Heart left ventricle (tissue), 16 donors: Measurements from ENCODE around the gene AJUBA. TPM values are rescaled to one million over a fixed set of nuclear protein-coding genes. Genes with fewer than 3 reads are reported as not detected.

Experiments
- ATAC-seq, 4 donors: fragments of 200-7000 bp; cut with Tn5 transposase; one replicate each; pipeline ENCODE4 v1.9.1; 2020 to 2022; ENCODE audit warnings: moderate library complexity in 4 of 4, mild to moderate bottlenecking in 3 of 4, moderate number of reproducible peaks in 1 of 4
- DNase-seq, 5 donors: peaks; one replicate each; pipeline ENCODE4 v3.0.0-alpha.2; 2020
- H3K27ac ChIP-seq, 12 donors: fragments of 200-600 bp; sonication (generic) in 4 of 12; one replicate each; pipeline versions ENCODE4 v1.5.0 to v1.8.0; 2016 to 2022; ENCODE audit warnings: mild to moderate bottlenecking in 2 of 12
- H3K27me3 ChIP-seq, 9 donors: fragments of 200-600 bp; sonication (generic) in 2 of 9; one replicate each; pipeline versions ENCODE4 v1.5.1 to v1.8.0; 2016 to 2022; ENCODE audit warnings: mild to moderate bottlenecking in 3 of 9
- H3K36me3 ChIP-seq, 9 donors: fragments of 200-600 bp; sonication (generic) in 2 of 9; one replicate each; pipeline versions ENCODE4 v1.5.0 to v1.8.0; 2018 to 2022; ENCODE audit warnings: mild to moderate bottlenecking in 2 of 9
- H3K4me1 ChIP-seq, 12 donors: fragments of 200-600 bp; sonication (generic) in 4 of 12; one replicate each; pipeline versions ENCODE4 v1.5.0 to v1.8.0; 2016 to 2022; ENCODE audit warnings: mild to moderate bottlenecking in 3 of 12
- H3K4me3 ChIP-seq, 12 donors: fragments of 200-600 bp; sonication (generic) in 4 of 12; one replicate each; pipeline versions ENCODE4 v1.5.0 to v1.8.0; 2017 to 2022; ENCODE audit warnings: mild to moderate bottlenecking in 9 of 12, moderate library complexity in 4 of 12
- H3K9me3 ChIP-seq, 12 donors: fragments of 200-600 bp; sonication (generic) in 4 of 12; one replicate each; pipeline versions ENCODE4 v1.5.0 to v1.8.0; 2016 to 2022; ENCODE audit warnings: mild to moderate bottlenecking in 1 of 12
- POLR2A ChIP-seq, 2 donors: fragments of 450-650 bp; IDR thresholded peaks; one replicate each; pipeline ENCODE4 v1.6.1; 2017; ENCODE audit warnings: antibody characterized with exemption in 2 of 2, mild to moderate bottlenecking in 2 of 2, moderate library complexity in 2 of 2
- WGBS, 4 donors: extraction: QIAGEN DNeasy Blood & Tissue Kit in 2 of 4; methylation state at CpG; one replicate each; pipeline versions ENCODE4 v1.1.5 to v1.1.7; 2013 to 2018; 5-methylcytosine and 5-hydroxymethylcytosine counted together
- intact Hi-C, 10 donors: fragments of 100-400 bp; cut with DNase I; formaldehyde crosslinking; loops; one replicate each; pipeline versions ENCODE4 v1.11.1 to v1.14.2; 2022
- polyA plus RNA-seq, 2 donors: library from polyadenylated mRNA; stranded (reverse); fragments of 200-250 nt; gene quantifications; one replicate each; pipeline ENCODE4 v1.2.3, GENCODE V29; 2013
- total RNA-seq, 9 donors: library from RNA; depleted of rRNA in 2 of 9; stranded (reverse); fragments of >200 nt in 2 of 9; fragmentation: NEBNext Ultra II Directional in 3 of 9; extraction: Animal tissue kit (Norgen Biotek cat#: 25700) in 3 of 9; gene quantifications; one replicate each; pipeline versions ENCODE4 v1.1.0 to v1.2.4, GENCODE V29; 2016 to 2023
- TF ChIP-seq, protein P1 (sequence below), 12 donors: fragments of 200-600 bp; sonication (generic) in 4 of 12; IDR thresholded peaks; one replicate each; pipeline versions ENCODE4 v1.5.0 to v1.8.0; 2018 to 2022; ENCODE audit warnings: antibody characterized with exemption in 12 of 12, mild to moderate bottlenecking in 5 of 12
- donor health status: ischemic (EF 13 %, LVEDD 7.1; RV severe dilation, severe dysfunction).
- donor health status: healthy with polysubstance abuse.
- donor health status: DM: no; HTN: yes; CAD: no.
- donor health status: DM: no; HTN: no; CAD: no.
- donor health status: ischemic (EF 25% LVEDD 6.9; RV normal size, moderate dysfunction).
- donor health status: ischemic (EF 25% LVEDD 5.7; RV mildly dilated, moderate dysfunction).
- donor health status: healthy.
- donor health status: DM: yes; HTN: yes; CAD: no.
- donor health status: ischemic (EF 35%, LVEDD 5.7; RV mildly dilated, moderate dysfunction).
- donor health status: nonischemic (EF 11% LVEDD 7.7; RV severe dilation, severe dysfunction).
- donor health status: DM: yes; HTN: yes; CAD: no.
- donor health status: PGD.
- donor health status: ischemic (EF 29% LVEDD 5.4; RV normal size, mild dysfunction).
- donor health status: nonischemic (EF 23%, LVEDD 6.1; RV moderate dilation, normal function).

The AJUBA gene
- total and polyA plus RNA-seq, 11 donors: 5.6 to 18.0 (median 9.9) TPM

DNA sequence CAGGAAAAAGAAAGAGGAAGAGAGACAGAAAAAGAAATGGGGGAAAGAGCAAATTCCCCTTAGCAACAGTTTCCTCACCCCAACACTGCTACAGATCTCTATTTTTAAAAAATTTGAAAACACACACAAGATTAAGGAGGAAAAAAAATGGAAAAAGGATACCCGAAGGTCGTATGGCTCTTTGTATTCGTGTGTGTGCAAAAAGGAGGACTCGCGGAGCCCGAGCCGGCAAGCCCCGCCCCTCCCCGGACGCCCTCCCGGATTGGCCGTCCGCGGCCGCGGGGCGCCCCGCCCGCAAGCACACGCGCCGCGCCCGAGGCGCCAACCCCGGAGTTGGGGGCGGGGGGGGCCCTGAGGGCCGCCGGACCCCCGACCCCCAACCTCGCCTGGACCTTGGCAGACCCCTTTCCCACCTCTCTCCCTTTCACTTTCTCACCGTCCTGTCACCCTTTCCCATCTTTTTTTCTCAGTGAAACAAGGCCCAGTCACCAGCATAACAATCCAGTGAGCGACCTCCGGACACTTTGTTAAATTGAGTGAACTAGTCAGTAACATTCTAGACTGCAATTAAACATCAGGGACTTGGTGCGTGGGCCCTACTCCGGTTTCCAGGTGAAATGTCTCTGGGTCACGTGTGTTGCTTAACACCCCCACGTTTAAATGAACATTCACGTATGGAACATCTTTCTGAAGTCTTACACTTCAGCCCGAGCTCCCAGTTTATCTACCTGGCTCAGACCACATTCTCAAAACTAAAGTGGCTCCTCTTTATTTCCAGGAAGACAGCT is 27.8 kb upstream of the AJUBA start, which contains the start of gene C14orf93:
TSS of gene C14orf93 (minus strand) at position 205 of the 788 bp plus-strand sequence. CDS start 11,120 bp downstream, outside the sequence.
- Histone ChIP-seq H3K36me3 (no peaks in the 10 kb centered on the region), H3K4me3 (peak within 1 kb of the TSS; percentile 22 to 70 (median 54)), H3K27me3 (no peaks in the 10 kb centered on the region), H3K9me3 (no peaks in the 10 kb centered on the region), H3K4me1 (peaks cover 0 to 36% (median 17%) of the 10 kb centered on the region in 12 donors), H3K27ac (peak within 1 kb of the TSS; percentile 20 to 84 (median 71))
- DNase-seq (peak; percentile 85 to 92 (median 87)), ATAC-seq (peak in 3 of 4 donors; percentile 25 to 67 (median 56))
- WGBS, 4 donors: 2 to 3% (median 3%) methylated on average over 38 to 40 of the region's 40 CpGs
- intact Hi-C loops: loop anchor here in 1 of 10 donors (2.0 kb wide), 1 partner anchor 25 kb away; the partner anchor contains the start of gene PSMB5
- TF ChIP-seq POLR2A (IDR thresholded peaks at IDR 0.05): peak in 1 of 2 donors; percentile 32
- TF ChIP-seq, protein P1, sequence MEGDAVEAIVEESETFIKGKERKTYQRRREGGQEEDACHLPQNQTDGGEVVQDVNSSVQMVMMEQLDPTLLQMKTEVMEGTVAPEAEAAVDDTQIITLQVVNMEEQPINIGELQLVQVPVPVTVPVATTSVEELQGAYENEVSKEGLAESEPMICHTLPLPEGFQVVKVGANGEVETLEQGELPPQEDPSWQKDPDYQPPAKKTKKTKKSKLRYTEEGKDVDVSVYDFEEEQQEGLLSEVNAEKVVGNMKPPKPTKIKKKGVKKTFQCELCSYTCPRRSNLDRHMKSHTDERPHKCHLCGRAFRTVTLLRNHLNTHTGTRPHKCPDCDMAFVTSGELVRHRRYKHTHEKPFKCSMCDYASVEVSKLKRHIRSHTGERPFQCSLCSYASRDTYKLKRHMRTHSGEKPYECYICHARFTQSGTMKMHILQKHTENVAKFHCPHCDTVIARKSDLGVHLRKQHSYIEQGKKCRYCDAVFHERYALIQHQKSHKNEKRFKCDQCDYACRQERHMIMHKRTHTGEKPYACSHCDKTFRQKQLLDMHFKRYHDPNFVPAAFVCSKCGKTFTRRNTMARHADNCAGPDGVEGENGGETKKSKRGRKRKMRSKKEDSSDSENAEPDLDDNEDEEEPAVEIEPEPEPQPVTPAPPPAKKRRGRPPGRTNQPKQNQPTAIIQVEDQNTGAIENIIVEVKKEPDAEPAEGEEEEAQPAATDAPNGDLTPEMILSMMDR (IDR thresholded peaks at IDR 0.05): no peak

DNA sequence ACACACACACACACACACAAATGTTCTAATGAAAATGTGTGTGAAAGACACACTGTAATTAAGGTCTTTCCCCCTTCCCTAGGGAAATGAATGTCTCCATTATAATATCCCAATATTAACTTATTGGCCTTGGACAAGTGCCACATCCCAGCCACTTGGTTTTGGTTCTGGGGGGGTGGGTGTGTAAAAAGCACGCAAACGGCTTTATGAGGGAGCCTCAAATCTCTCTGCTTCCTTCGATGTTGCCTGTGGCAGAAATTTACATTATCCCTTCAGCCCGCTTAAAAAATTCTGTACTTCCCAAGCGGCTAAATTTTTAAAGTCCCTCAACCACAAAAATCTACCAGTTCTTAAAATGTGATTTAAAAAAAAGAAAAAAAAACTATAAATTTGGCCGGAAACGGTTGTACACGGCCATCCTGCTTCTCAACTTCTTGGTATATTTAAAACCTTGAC is 27.2 kb upstream of the AJUBA start:
- peak overlapping the region; percentile 22 to 70 (median 54) for H3K4me3 ChIP-seq
- WGBS, 4 donors: 26 to 34% (median 32%) methylated on average over 8 of the region's 8 CpGs
- no peak for TF ChIP-seq POLR2A (IDR thresholded peaks at IDR 0.05)
- TF ChIP-seq, protein P1 (IDR thresholded peaks at IDR 0.05): no peak
- peak overlapping the region; percentile 20 to 84 (median 71) for H3K27ac ChIP-seq
- H3K27me3 ChIP-seq: no peaks in the 10 kb centered on the region
- no peak for DNase-seq
- intact Hi-C loops: no loop called here
- H3K4me1 ChIP-seq: peaks cover 0 to 36% (median 17%) of the 10 kb centered on the region in 12 donors
- no peaks in the 10 kb centered on the region for H3K36me3 ChIP-seq
- no peaks in the 10 kb centered on the region for H3K9me3 ChIP-seq
- ATAC-seq: no peak

DNA sequence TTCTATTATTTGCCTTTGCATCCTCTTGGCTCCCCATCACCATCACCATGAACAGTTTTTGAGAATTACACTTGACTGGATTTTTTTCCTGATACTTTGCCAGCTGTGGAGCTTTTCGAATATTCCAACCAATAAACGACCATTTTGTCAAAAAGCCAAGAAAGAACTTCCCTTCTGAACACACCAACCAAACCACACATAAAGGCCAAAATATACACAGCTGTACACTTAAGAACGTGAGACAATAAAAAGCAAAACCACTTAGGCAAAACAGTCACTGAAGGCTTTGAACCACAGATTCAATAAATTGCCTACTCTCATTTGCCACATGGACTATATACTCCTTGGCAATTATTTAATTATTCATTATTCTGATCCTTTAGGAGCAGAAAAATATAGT is 26.5 kb upstream of the AJUBA start:
- Histone ChIP-seq H3K9me3 (no peaks in the 10 kb centered on the region), H3K27ac (peak overlapping the region in 1 of 12 donors; percentile 84), H3K4me1 (peaks cover 0 to 36% (median 17%) of the 10 kb centered on the region in 12 donors), H3K4me3 (peak overlapping the region in 1 of 12 donors; percentile 62), H3K36me3 (no peaks in the 10 kb centered on the region), H3K27me3 (no peaks in the 10 kb centered on the region)
- WGBS, 4 donors: 47 to 59% (median 56%) methylated on average over 3 of the region's 3 CpGs
- no peak for TF ChIP-seq POLR2A (IDR thresholded peaks at IDR 0.05)
- TF ChIP-seq, protein P1 (IDR thresholded peaks at IDR 0.05): no peak
- ATAC-seq (no peak), DNase-seq (no peak)
- intact Hi-C loops: no loop called here
